NCI-H2029 treated with DMSO at 0.1 percent for 48 hours (cell line): ENCODE measurements around the gene CD151.

Source experiments
- DNase-seq: peaks from one replicate; lab custom pipeline; 2025; lab: John Stamatoyannopoulos, UW

Gene CD151

DNA sequence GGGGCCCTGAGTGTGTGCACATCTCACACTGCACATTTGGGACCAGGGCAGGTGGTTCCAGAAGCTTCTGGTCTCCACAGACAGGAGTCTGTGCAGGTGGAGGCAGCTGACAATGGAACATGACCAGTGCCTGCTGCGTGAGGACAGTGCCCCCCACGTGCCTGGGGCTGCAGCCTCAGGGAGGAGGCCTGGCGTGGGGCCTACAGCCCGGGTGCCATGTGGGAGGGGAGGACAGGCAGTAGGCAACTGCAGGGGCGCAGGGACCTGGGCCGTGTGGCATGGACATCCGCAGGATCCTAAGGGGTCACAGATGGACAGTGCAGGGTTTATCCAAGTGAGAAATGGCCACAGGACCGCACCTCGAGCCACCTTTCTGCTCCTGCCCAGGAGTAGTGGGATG lies 38.7 kb downstream of the CD151 start:
- no peak for DNase-seq

DNA sequence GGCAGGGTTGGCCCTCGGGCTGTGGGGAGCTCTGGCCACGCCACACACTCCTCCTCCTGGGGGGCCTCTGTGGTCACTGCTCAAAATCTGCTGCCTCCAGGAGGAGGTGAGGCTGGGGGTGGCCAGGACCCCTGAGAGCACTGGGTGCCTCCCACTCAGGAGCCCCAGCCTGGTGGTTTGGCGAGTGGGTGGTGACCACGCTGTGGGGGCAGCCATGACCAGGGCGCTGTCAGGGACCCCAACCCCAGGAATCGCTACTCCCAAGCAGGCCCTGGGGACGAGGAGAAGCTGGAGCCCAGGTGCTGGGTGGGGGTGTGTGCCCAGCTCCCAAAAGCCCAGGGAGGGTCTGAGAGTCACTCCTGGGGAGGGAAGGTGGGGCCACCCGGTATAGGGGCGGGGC lies 40.0 kb downstream of the CD151 start:
- DNase-seq: no peak

GRCh38 chr11:873706-874105 lies 41.0 kb downstream of the CD151 start:
- no peak for DNase-seq

DNA sequence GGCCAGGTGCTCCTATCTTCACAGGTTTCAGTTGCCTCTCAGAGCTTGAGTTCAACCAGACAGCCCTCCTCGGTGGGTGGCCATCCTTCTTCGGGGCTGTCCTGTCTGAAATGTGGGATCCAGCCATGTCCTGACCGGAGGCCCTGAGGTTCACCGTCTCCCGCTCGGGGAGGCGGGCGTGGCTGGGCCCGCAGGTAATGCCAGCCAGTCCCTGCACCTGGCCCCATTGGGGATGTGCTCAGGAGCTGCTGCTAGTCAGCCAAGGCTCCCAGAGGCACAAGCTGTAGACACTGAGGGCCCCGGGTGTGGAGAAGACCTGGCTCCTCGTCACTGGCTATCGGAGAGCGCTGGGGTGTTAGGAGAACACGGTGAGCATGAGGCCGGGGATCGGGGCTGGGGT lies 42.5 kb downstream of the CD151 start:
- DNase-seq: no peak

DNA sequence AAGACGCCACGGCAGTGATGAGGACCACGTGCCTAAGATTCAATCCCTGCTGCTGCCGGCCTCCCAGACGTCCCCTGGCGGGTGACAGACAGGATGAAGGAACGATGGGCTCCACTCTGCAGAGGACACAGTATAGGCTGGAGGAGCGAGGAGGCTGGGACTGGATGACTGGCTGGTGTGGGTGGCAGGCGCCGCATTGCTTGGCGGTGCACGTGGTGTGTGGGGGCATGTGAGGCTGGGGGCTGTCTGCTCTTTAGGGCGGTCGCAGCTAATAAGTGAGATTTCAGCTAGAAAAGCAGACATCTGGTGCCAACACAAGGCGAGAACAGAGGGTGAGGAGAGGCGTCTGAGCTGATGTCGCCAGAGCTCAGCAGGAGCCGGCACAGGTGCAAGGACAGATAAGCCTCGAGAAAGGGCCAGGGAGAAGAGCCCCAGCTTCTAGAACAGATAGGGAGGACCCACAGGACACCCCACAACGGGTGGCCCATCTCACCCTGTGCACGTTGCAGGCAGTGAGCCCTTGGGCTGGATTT lies 43.1 kb downstream of the CD151 start:
- DNase-seq: no peak

DNA sequence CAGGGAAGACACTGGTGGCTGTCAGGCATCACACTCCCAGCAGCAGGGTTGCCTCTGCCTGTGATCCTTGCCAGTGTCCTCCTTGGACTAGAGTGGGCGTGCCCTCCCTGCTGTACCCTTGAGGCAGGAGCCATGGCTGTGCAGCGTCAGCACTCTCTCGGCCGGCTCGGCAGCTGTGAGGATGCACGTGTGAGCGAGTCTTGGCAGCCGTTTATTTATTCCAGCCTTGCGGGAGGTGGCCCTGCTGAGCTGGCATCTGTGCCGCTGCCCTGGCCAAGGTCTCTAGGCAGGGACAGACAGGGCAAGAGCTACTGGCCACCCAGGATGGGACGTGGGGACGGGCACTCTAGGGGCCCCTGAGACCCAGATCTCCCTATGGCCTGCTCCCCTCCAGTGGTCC lies 43.8 kb downstream of the CD151 start:
- DNase-seq: no peak

GRCh38 chr11:877565-877964 lies 44.8 kb downstream of the CD151 start:
- DNase-seq: no peak

DNA sequence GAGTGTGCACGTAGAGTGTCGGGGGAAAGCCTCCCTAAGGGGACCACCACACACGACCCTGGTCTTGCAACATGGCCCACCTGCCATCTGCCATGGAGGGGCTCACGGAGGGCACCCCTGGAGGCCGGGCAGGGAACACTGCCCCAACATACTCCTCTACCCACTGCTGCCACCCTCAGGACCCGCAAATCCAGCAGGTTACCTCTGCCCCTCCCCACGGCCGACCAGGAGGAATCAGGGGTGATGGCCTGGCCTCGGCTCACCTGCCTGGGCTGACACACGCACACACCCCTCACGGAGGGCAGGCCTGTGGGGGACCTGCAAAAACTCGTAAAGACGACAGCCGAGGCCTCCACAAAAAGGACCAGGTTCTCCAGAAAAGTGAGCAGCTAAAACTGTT lies 47.7 kb downstream of the CD151 start:
- no peak for DNase-seq

- DNase-seq: no peak
Observed at GRCh38 chr11:882596-882995, 49.8 kb downstream of the CD151 start.

DNA sequence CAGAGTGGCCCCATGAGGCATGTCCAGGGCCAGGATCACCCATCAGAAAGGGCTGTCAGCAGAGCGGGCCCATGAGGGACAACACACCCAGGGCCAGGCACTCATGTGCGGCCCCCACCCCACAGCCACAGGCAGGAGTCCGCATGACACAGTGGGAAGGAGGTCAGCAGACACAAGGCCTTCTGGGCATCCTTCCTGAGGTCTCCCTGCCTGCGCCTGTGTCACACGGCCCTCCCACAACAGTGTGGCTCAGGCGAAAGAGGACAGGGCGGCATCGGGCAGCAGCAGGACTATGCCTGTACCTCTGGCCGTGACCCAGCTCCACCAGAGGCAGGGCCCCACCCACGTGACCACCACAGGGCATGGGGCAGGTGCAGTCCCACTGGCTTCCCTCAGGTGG lies 50.8 kb downstream of the CD151 start:
- DNase-seq: no peak

DNA sequence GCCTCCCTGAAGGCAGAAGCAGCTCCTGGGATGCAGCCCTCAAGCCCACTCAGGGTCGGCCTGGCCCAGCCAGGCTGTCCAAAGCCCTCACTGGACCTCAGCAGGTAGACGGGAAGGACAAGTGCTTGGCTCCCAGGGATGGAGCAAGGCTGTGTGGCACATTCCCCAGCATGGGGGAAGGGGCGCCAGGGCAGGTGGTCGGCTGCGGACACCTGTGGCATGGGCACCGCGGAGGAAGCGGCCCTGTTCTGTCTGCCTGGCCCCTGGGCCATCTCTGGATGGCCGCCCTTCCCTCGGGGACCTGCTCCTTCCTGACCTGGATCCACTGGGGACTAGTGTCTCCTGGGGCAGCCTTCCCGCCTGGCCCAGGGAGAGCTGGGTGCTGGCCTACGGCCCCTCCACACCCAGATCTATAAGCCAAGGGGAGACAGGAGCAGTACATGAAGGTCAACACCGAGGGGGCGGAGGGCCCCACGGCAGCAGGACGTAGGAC lies 51.9 kb downstream of the CD151 start:
- no peak for DNase-seq

GRCh38 chr11:886568-886967 lies 53.8 kb downstream of the CD151 start:
- DNase-seq: no peak

GRCh38 chr11:887589-887988 lies 54.8 kb downstream of the CD151 start:
- no peak for DNase-seq
